Ascending aorta (tissue), 2 donors: ENCODE data around the gene FXYD4. TPM values are rescaled to one million over a fixed set of nuclear protein-coding genes. Genes with fewer than 3 reads are reported as not detected.

ENCODE experiments used
- DNase-seq, 2 donors: peaks; one replicate each; pipeline ENCODE4 v3.0.0-alpha.2; 2019; ENCODE audit warnings: low spot score in 2 of 2
- H3K27ac ChIP-seq, 2 donors: fragments of 200-600 bp; sonication (generic); one replicate each; pipeline ENCODE4 v1.5.1; 2016 to 2017; ENCODE audit warnings: mild to moderate bottlenecking in 1 of 2
- H3K27me3 ChIP-seq: fragments of 200-600 bp; sonication (generic); one replicate; pipeline ENCODE4 v1.5.1; 2017
- H3K36me3 ChIP-seq, 2 donors: fragments of 200-600 bp; sonication (generic); one replicate each; pipeline ENCODE4 v1.5.1; 2016
- H3K4me1 ChIP-seq, 2 donors: fragments of 200-600 bp; sonication (generic); one replicate each; pipeline ENCODE4 v1.5.1; 2016 to 2017; ENCODE audit warnings: mild to moderate bottlenecking in 1 of 2
- H3K4me3 ChIP-seq, 2 donors: fragments of 200-600 bp; sonication (generic); one replicate each; pipeline ENCODE4 v1.5.1; 2016 to 2017; ENCODE audit warnings: mild to moderate bottlenecking in 1 of 2
- H3K9me3 ChIP-seq, 2 donors: fragments of 200-600 bp; sonication (generic); one replicate each; pipeline ENCODE4 v1.5.1; 2016
- intact Hi-C: fragments of 100-400 bp; cut with DNase I; formaldehyde crosslinking; loops from one replicate; pipeline ENCODE4 v1.15.1; 2023
- total RNA-seq: library from RNA; depleted of rRNA; stranded (reverse); fragments of >200 nt; gene quantifications from one replicate; pipeline ENCODE4 v1.1.0, GENCODE V29; 2016
- TF ChIP-seq, protein P1 (sequence below), 3 experiments: fragments of 200-600 bp in 2 of 3; fragments of 450-650 bp in 1 of 3; sonication (generic) in 2 of 3; IDR thresholded peaks; one replicate each; pipeline ENCODE4 v1.5.1; 2016 to 2019; ENCODE audit warnings: antibody characterized with exemption in 3 of 3, mild to moderate bottlenecking in 1 of 3, moderate library complexity in 1 of 3

Gene FXYD4
- total RNA-seq, 1 donor from 2014 or later: not detected

DNA sequence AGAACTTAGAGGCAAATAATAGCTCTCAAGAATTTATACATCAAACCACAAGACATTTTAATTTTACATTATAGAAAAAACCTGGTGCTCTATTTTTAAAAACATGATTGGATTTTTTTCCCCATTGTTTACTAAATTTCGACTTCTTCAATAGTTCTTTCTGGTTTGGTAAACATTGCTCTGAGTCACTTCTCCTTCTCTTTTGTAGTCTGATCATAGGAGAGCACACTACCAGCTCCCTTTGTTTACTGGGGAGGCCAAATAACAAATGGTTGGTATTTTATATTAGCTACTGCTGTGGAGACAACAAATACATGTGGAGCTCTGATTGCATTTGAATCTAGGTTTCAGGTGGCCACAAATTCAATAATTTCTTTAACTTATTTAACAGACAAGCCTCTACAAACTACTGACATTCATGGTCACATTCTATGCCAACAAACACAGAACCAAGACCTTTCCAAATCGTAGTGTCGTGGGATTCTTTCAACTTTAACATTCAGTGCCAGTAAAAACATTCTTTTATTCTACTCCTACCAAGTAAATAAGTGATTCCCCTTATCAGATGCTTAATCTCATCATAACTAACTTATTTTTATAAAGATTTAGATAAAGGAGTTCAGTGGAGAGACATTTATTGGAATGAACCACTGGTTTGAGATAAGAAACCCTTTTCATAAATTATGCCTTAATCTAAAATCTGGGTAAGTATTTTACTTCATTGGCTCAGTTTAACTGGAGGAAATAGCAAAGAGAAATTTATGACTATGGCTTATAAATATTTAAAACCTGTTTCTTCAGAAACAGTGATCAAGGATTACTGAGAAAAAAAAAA, 17.7 kb upstream of the FXYD4 start:
- TF ChIP-seq, protein P1, sequence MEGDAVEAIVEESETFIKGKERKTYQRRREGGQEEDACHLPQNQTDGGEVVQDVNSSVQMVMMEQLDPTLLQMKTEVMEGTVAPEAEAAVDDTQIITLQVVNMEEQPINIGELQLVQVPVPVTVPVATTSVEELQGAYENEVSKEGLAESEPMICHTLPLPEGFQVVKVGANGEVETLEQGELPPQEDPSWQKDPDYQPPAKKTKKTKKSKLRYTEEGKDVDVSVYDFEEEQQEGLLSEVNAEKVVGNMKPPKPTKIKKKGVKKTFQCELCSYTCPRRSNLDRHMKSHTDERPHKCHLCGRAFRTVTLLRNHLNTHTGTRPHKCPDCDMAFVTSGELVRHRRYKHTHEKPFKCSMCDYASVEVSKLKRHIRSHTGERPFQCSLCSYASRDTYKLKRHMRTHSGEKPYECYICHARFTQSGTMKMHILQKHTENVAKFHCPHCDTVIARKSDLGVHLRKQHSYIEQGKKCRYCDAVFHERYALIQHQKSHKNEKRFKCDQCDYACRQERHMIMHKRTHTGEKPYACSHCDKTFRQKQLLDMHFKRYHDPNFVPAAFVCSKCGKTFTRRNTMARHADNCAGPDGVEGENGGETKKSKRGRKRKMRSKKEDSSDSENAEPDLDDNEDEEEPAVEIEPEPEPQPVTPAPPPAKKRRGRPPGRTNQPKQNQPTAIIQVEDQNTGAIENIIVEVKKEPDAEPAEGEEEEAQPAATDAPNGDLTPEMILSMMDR (IDR thresholded peaks at IDR 0.05): no peak
- no peak for DNase-seq
- Histone ChIP-seq H3K4me3 (no peak overlapping the region), H3K4me1 (no peaks in the 10 kb centered on the region), H3K27ac (no peak overlapping the region), H3K27me3 (no peaks in the 10 kb centered on the region), H3K9me3 (no peaks in the 10 kb centered on the region), H3K36me3 (no peaks in the 10 kb centered on the region)
- intact Hi-C loops: no loop called here

DNA sequence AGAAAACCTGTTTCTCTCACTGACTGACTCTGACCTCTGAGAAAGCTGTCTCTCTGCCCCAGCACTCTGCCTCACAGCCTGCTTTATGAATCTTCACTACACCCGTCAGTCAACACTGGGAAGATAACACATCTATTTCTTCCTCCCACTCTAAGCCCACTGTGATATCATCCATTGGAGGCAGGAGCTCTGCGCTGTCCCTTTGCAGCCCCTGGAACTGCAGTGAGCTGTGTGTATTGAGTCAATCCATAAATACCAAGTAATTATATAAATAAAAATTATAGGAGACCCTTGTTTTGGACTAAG, 17.2 kb upstream of the FXYD4 start:
- DNase-seq: no peak
- Histone ChIP-seq H3K4me1 (no peaks in the 10 kb centered on the region), H3K9me3 (no peaks in the 10 kb centered on the region), H3K27ac (no peak overlapping the region), H3K36me3 (no peaks in the 10 kb centered on the region), H3K4me3 (no peak overlapping the region), H3K27me3 (no peaks in the 10 kb centered on the region)
- intact Hi-C loops: no loop called here
- TF ChIP-seq, protein P1 (IDR thresholded peaks at IDR 0.05): no peak

DNA sequence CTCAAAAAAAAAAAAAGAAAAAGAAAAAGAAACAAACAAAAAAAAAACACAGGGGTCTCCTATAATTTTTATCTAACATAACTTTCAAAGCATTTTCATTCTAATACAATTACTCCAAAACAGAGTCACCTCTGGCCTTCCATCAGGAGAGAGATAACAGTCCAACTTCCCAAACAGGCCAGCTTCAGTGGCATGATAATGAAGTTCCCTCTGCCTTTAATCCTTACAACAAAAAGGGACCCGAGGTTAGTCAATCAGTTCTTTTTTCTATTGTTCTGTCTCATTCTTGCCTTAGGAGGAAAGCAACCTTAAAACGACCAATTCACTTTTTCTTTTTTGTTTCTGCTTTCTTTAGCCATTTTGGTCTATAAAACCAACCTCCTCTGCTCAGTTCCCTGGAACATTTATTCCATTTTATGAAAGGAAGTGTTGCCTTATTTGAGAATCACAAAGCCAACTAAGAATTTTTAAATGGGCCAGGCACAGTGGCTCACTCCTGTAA, 16.5 kb upstream of the FXYD4 start:
- intact Hi-C loops: no loop called here
- Histone ChIP-seq H3K36me3 (no peaks in the 10 kb centered on the region), H3K4me1 (no peaks in the 10 kb centered on the region), H3K4me3 (no peak overlapping the region), H3K9me3 (no peaks in the 10 kb centered on the region), H3K27me3 (no peaks in the 10 kb centered on the region), H3K27ac (no peak overlapping the region)
- TF ChIP-seq, protein P1 (IDR thresholded peaks at IDR 0.05): no peak
- DNase-seq: no peak

DNA sequence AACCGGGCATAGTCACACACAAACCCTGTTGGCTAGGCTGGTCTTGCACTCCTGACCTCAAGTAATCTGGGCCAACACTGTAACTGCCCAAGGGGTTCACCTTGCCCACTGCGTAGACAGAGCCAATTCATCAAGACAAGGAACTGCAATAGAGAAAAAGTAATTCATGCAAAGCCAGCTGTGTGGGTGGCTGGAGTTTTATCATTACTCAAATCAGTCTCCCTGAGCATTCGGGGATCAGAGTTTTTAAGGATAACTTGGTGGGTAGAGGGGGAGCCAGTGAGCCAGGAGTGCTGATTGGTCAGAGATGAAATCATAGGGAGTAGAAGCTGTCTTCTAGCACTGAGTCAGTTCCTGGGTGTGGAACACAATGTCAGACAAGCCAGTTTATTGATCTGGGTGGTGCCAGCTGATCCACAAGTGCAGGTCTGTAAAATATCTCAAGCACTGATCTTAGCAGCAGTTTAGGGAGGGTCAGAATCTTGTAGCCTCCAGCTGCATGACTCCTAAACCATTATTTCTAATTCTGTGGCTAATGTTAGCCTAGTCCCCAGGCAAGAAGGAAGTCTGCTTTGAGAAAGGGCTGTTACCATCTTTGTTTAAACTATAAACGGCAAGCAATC, 15.6 kb upstream of the FXYD4 start:
- no peak overlapping the region for H3K4me3 ChIP-seq
- no peak overlapping the region for H3K27ac ChIP-seq
- no peaks in the 10 kb centered on the region for H3K4me1 ChIP-seq
- intact Hi-C loops: no loop called here
- TF ChIP-seq, protein P1 (IDR thresholded peaks at IDR 0.05): no peak
- H3K9me3 ChIP-seq: no peaks in the 10 kb centered on the region
- H3K36me3 ChIP-seq: no peaks in the 10 kb centered on the region
- H3K27me3 ChIP-seq: no peaks in the 10 kb centered on the region
- no peak for DNase-seq

DNA sequence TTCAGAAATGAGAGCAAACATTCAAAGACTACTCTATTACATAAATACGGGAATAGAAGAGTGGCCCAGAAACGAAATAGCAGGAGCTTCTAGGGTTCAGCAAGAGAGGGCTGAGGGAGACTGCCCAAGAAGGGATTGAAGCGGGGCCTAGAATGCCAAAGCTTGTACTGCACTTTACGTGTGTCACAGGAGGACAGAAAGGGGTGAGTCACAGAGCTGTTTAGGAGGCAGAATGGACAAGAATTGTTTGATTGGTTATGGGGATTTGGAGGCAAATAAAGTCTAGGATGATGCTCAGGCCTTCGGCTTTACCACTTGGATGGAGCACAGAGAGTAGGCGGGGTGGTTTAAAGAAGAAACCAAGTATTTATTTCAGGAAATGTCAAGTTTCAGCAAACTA, 11.3 kb upstream of the FXYD4 start:
- Histone ChIP-seq H3K36me3 (no peaks in the 10 kb centered on the region), H3K27me3 (no peaks in the 10 kb centered on the region), H3K4me3 (no peak overlapping the region), H3K4me1 (peaks cover 0 to 3% of the 10 kb centered on the region in 2 donors), H3K27ac (no peak overlapping the region), H3K9me3 (no peaks in the 10 kb centered on the region)
- intact Hi-C loops: no loop called here
- DNase-seq: no peak
- TF ChIP-seq, protein P1 (IDR thresholded peaks at IDR 0.05): no peak
